Activated naive CD8-positive, alpha-beta T cell treated with anti-CD3 and anti-CD28 coated beads, Interleukin-2, amount 50 U/mL, for 24 hours (primary cell): ENCODE data around the gene SNAI1.
A peak's percentile ranks its signal among the peaks of the same experiment; 100 is the strongest.

Experiments
- ATAC-seq: fragments of 150-1000 bp; cut with Tn5 transposase; one replicate; pipeline ENCODE4 v1.10.0; 2021
- DNase-seq: peaks from one replicate; pipeline ENCODE4 v3.0.0; 2021
- H3K27ac Mint-ChIP-seq: one replicate; pipeline ENCODE4 v1.8.0; 2021; ENCODE audit warnings: mild to moderate bottlenecking, mixed read lengths
- H3K27me3 Mint-ChIP-seq: one replicate; pipeline ENCODE4 v1.8.0; 2021; ENCODE audit warnings: mixed read lengths
- H3K36me3 Mint-ChIP-seq: one replicate; pipeline ENCODE4 v1.8.0; 2021; ENCODE audit warnings: low read depth, mixed read lengths
- H3K4me1 Mint-ChIP-seq: one replicate; pipeline ENCODE4 v1.8.0; 2021; ENCODE audit warnings: mixed read lengths
- H3K4me3 Mint-ChIP-seq: one replicate; pipeline ENCODE4 v1.8.0; 2021; ENCODE audit warnings: mild to moderate bottlenecking, moderate library complexity, mixed read lengths
- H3K9me3 Mint-ChIP-seq: one replicate; pipeline ENCODE4 v1.8.0; 2021; ENCODE audit warnings: mixed read lengths

SNAI1 gene

GRCh38 chr20:49982346-49983122, at the start of gene SNAI1:
TSS of gene SNAI1 (plus strand) at chr20:49982980. CDS start at chr20:49983060, 80 bp downstream.
- H3K9me3 Mint-ChIP-seq, result no peaks in the 10 kb centered on the region
- DNase-seq (peak; percentile 76), ATAC-seq (peak; percentile 87)
- peak within 1 kb of the TSS; percentile 48 for H3K4me3 Mint-ChIP-seq
- H3K27me3 Mint-ChIP-seq, result peaks cover 12% of the 10 kb centered on the region
- H3K27ac Mint-ChIP-seq, result peak within 1 kb of the TSS; percentile 74
- H3K36me3 Mint-ChIP-seq, result no peaks in the 10 kb centered on the region
- H3K4me1 Mint-ChIP-seq, result peaks cover 39% of the 10 kb centered on the region

- DNase-seq (no peak), ATAC-seq (no peak)
- H3K36me3 Mint-ChIP-seq, result peaks cover 21% of the 10 kb centered on the region
- peaks cover 50% of the 10 kb centered on the region for H3K4me1 Mint-ChIP-seq
- peak overlapping the region; percentile 98 for H3K4me3 Mint-ChIP-seq
- no peaks in the 10 kb centered on the region for H3K9me3 Mint-ChIP-seq
- H3K27me3 Mint-ChIP-seq, result no peaks in the 10 kb centered on the region
- H3K27ac Mint-ChIP-seq, result peak overlapping the region; percentile 46
Measured at GRCh38 chr20:49935746-49936152, 47.0 kb upstream of the SNAI1 start.

GRCh38 chr20:49936153-49937026, 46.4 kb upstream of the SNAI1 start, which contains the start of gene RNF114:
TSS of gene RNF114 (plus strand) at chr20:49936397. CDS start at chr20:49936413, 16 bp downstream.
- H3K27ac Mint-ChIP-seq, result peak within 1 kb of the TSS; percentile 94
- H3K9me3 Mint-ChIP-seq, result no peaks in the 10 kb centered on the region
- H3K36me3 Mint-ChIP-seq, result peaks cover 27% of the 10 kb centered on the region
- H3K27me3 Mint-ChIP-seq, result no peaks in the 10 kb centered on the region
- peak; percentile 95 for DNase-seq
- ATAC-seq, result peak; percentile 76
- H3K4me1 Mint-ChIP-seq, result peaks cover 57% of the 10 kb centered on the region
- peak within 1 kb of the TSS; percentile 98 for H3K4me3 Mint-ChIP-seq

- no peak for DNase-seq
- Mint-ChIP-seq H3K4me1 (peaks cover 59% of the 10 kb centered on the region), H3K4me3 (peak overlapping the region; percentile 98), H3K27me3 (no peaks in the 10 kb centered on the region), H3K36me3 (peaks cover 28% of the 10 kb centered on the region), H3K9me3 (no peaks in the 10 kb centered on the region), H3K27ac (peak overlapping the region; percentile 94)
- peak; percentile 7 for ATAC-seq
Measured at GRCh38 chr20:49937027-49937929, 45.5 kb upstream of the SNAI1 start.

- H3K4me1 Mint-ChIP-seq, result peaks cover 62% of the 10 kb centered on the region
- peak overlapping the region; percentile 81 for H3K27ac Mint-ChIP-seq
- H3K27me3 Mint-ChIP-seq, result no peaks in the 10 kb centered on the region
- DNase-seq, result no peak
- no peak for ATAC-seq
- peaks cover 34% of the 10 kb centered on the region for H3K36me3 Mint-ChIP-seq
- peak overlapping the region; percentile 98 for H3K4me3 Mint-ChIP-seq
- H3K9me3 Mint-ChIP-seq, result no peaks in the 10 kb centered on the region
Measured at GRCh38 chr20:49938173-49939163, 44.3 kb upstream of the SNAI1 start.

- ATAC-seq, result no peak
- Mint-ChIP-seq H3K36me3 (peaks cover 51% of the 10 kb centered on the region), H3K27ac (peak overlapping the region; percentile 44), H3K4me3 (no peak overlapping the region), H3K9me3 (no peaks in the 10 kb centered on the region), H3K27me3 (no peaks in the 10 kb centered on the region), H3K4me1 (peaks cover 47% of the 10 kb centered on the region)
- no peak for DNase-seq
Measured at GRCh38 chr20:49941456-49941855, 41.3 kb upstream of the SNAI1 start.

- H3K9me3 Mint-ChIP-seq, result no peaks in the 10 kb centered on the region
- H3K4me1 Mint-ChIP-seq, result peaks cover 40% of the 10 kb centered on the region
- no peak overlapping the region for H3K27ac Mint-ChIP-seq
- no peak overlapping the region for H3K4me3 Mint-ChIP-seq
- no peaks in the 10 kb centered on the region for H3K27me3 Mint-ChIP-seq
- ATAC-seq (no peak), DNase-seq (no peak)
- peaks cover 55% of the 10 kb centered on the region for H3K36me3 Mint-ChIP-seq
Measured at GRCh38 chr20:49942303-49942702, 40.5 kb upstream of the SNAI1 start.

- Mint-ChIP-seq H3K9me3 (no peaks in the 10 kb centered on the region), H3K27ac (peak overlapping the region; percentile 14), H3K36me3 (peaks cover 56% of the 10 kb centered on the region), H3K4me3 (no peak overlapping the region), H3K27me3 (no peaks in the 10 kb centered on the region), H3K4me1 (peaks cover 33% of the 10 kb centered on the region)
- DNase-seq (no peak), ATAC-seq (no peak)
Measured at GRCh38 chr20:49942942-49943341, 39.8 kb upstream of the SNAI1 start.

GRCh38 chr20:49945306-49945700, 37.5 kb upstream of the SNAI1 start:
- H3K9me3 Mint-ChIP-seq, result no peaks in the 10 kb centered on the region
- no peak for DNase-seq
- no peak for ATAC-seq
- H3K36me3 Mint-ChIP-seq, result peaks cover 57% of the 10 kb centered on the region
- peaks cover 17% of the 10 kb centered on the region for H3K4me1 Mint-ChIP-seq
- H3K4me3 Mint-ChIP-seq, result no peak overlapping the region
- no peak overlapping the region for H3K27ac Mint-ChIP-seq
- no peaks in the 10 kb centered on the region for H3K27me3 Mint-ChIP-seq

- Mint-ChIP-seq H3K27ac (no peak overlapping the region), H3K36me3 (peaks cover 61% of the 10 kb centered on the region), H3K4me1 (peaks cover 21% of the 10 kb centered on the region), H3K27me3 (no peaks in the 10 kb centered on the region), H3K4me3 (no peak overlapping the region), H3K9me3 (no peaks in the 10 kb centered on the region)
- DNase-seq (no peak), ATAC-seq (no peak)
Measured at GRCh38 chr20:49945701-49946477, 36.9 kb upstream of the SNAI1 start.

- ATAC-seq (no peak), DNase-seq (no peak)
- peaks cover 17% of the 10 kb centered on the region for H3K4me1 Mint-ChIP-seq
- peak overlapping the region; percentile 43 for H3K27ac Mint-ChIP-seq
- peaks cover 67% of the 10 kb centered on the region for H3K36me3 Mint-ChIP-seq
- no peaks in the 10 kb centered on the region for H3K9me3 Mint-ChIP-seq
- H3K4me3 Mint-ChIP-seq, result no peak overlapping the region
- H3K27me3 Mint-ChIP-seq, result no peaks in the 10 kb centered on the region
Measured at GRCh38 chr20:49948178-49948577, 34.6 kb upstream of the SNAI1 start.

GRCh38 chr20:49948809-49949507, 33.8 kb upstream of the SNAI1 start:
- no peak overlapping the region for H3K4me3 Mint-ChIP-seq
- peaks cover 65% of the 10 kb centered on the region for H3K36me3 Mint-ChIP-seq
- H3K27ac Mint-ChIP-seq, result peak overlapping the region; percentile 43
- H3K27me3 Mint-ChIP-seq, result no peaks in the 10 kb centered on the region
- DNase-seq (no peak), ATAC-seq (no peak)
- peaks cover 15% of the 10 kb centered on the region for H3K4me1 Mint-ChIP-seq
- H3K9me3 Mint-ChIP-seq, result no peaks in the 10 kb centered on the region
